ENCODE data around the gene XYLT2.

GRCh38 chr17:50372222-50372757 lies 26.4 kb downstream of the XYLT2 start:
- TF ChIP-seq CTCF (IDR thresholded peaks at IDR 0.05; ENCODE audit: borderline replicate concordance, extremely low read depth, low read length, poor library complexity, severe bottlenecking) (no peak), EZH2 (IDR thresholded peaks at IDR 0.05; ENCODE audit: borderline replicate concordance, low read depth, low read length, severe bottlenecking) (no peak)

All from DND-41 (cell line).